T-cell (primary cell): Measurements from ENCODE around the gene NCBP2L. TPM values are rescaled to one million over a fixed set of nuclear protein-coding genes. Genes with fewer than 3 reads are reported as not detected.

ENCODE experiments used
- ATAC-seq, 4 experiments: fragments of 200-7000 bp in 3 of 4; fragments of 150-1000 bp in 1 of 4; cut with Tn5 transposase; replicated peaks in 1 of 4; 1 replicate in 3 of 4; 2 replicates in 1 of 4; pipeline ENCODE4 v1.10.0; 2021; ENCODE audit warnings: moderate library complexity in 3 of 4, mild to moderate bottlenecking in 2 of 4, moderate number of reproducible peaks in 1 of 4
- CTCF ChIA-PET, 2 donors: fragments of 300-600 bp; sonication (Branson Sonifier 250); formaldehyde crosslinking; loops; one replicate each; lab custom pipeline; 2022; ENCODE audit warnings: antibody characterized with exemption in 2 of 2; lab: Charles Lee
- POLR2A ChIA-PET, 2 donors: fragments of 300-600 bp; sonication (Branson Sonifier 250); formaldehyde crosslinking; loops; one replicate each; lab custom pipeline; 2022; ENCODE audit warnings: antibody characterized with exemption in 2 of 2; lab: Charles Lee
- DNase-seq, 35 experiments: peaks; one replicate each; pipeline versions ENCODE4 v3.0.0 to v3.0.0-alpha.2; 2013 to 2023
- H3K27ac ChIP-seq: one replicate; pipeline ENCODE4 v1.5.1; 2013; ENCODE audit warnings: low read length
- H3K27me3 ChIP-seq, 2 experiments: replicated peaks in 1 of 2; 1 replicate in 1 of 2; 2 replicates in 1 of 2; pipeline versions ENCODE4 v1.6.1 to v1.7.0; 2013; ENCODE audit warnings: low read length in 1 of 2, mixed read lengths in 1 of 2; ENCODE audit not compliant: control insufficient read depth in 2 of 2, insufficient read depth in 2 of 2; ENCODE audit errors: extremely low read depth in 1 of 2
- H3K36me3 ChIP-seq, 2 donors: 1 replicate in 1 of 2; 2 replicates in 1 of 2; pipeline versions ENCODE4 v1.6.1 to v1.7.0; 2013; ENCODE audit warnings: low read length in 1 of 2; ENCODE audit not compliant: control insufficient read depth in 2 of 2, insufficient read depth in 1 of 2; ENCODE audit errors: extremely low read depth in 1 of 2
- H3K4me1 ChIP-seq, 2 experiments: 1 replicate in 1 of 2; 2 replicates in 1 of 2; pipeline versions ENCODE4 v1.6.1 to v1.7.0; 2013; ENCODE audit warnings: low read length in 2 of 2, mixed read lengths in 1 of 2; ENCODE audit not compliant: insufficient read depth in 2 of 2, control insufficient read depth in 1 of 2; ENCODE audit errors: extremely low read depth in 1 of 2
- H3K4me3 ChIP-seq, 2 donors: 1 replicate in 1 of 2; 2 replicates in 1 of 2; pipeline versions ENCODE4 v1.5.1 to v1.7.0; 2013; ENCODE audit warnings: mild to moderate bottlenecking in 2 of 2, low read length in 1 of 2, moderate library complexity in 1 of 2; ENCODE audit not compliant: control insufficient read depth in 1 of 2; ENCODE audit errors: extremely low read depth in 1 of 2
- H3K9me3 ChIP-seq: 2 replicates; pipeline ENCODE4 v1.7.0; 2013
- H3K27ac Mint-ChIP-seq, 2 donors: one replicate each; pipeline ENCODE4 v1.8.0; 2020 to 2021; ENCODE audit warnings: mild to moderate bottlenecking in 2 of 2, mixed read lengths in 2 of 2
- H3K27me3 Mint-ChIP-seq, 2 donors: one replicate each; pipeline ENCODE4 v1.8.0; 2021 to 2022; ENCODE audit warnings: mixed read lengths in 2 of 2
- H3K36me3 Mint-ChIP-seq: one replicate; pipeline ENCODE4 v1.8.0; 2021; ENCODE audit warnings: mixed read lengths
- H3K4me1 Mint-ChIP-seq, 3 donors: one replicate each; pipeline ENCODE4 v1.8.0; 2020 to 2022; ENCODE audit warnings: mixed read lengths in 3 of 3, mild to moderate bottlenecking in 1 of 3
- H3K4me3 Mint-ChIP-seq, 3 donors: one replicate each; pipeline ENCODE4 v1.8.0; 2020 to 2022; ENCODE audit warnings: mild to moderate bottlenecking in 3 of 3, mixed read lengths in 3 of 3, moderate library complexity in 3 of 3
- H3K9me3 Mint-ChIP-seq, 3 donors: one replicate each; pipeline ENCODE4 v1.8.0; 2020 to 2022; ENCODE audit warnings: mixed read lengths in 3 of 3
- WGBS: methylation state at CpG from one replicate; pipeline ENCODE4 v1.1.5; 2013; ENCODE audit warnings: missing lambda C conversion rate; ENCODE audit not compliant: insufficient coverage; 5-methylcytosine and 5-hydroxymethylcytosine counted together
- total RNA-seq, 35 experiments: library from RNA in 6 of 35; stranded (reverse) in 6 of 35; fragments of 120-200 nt in 1 of 35; gene quantifications; one replicate each; pipeline versions ENCODE4 v1.2.1 to v1.2.4 and lab custom pipeline; 2013 to 2026

NCBP2L gene
- total RNA-seq, 5 donors from 2014 or later (not counting 1 experiment from before 2014, with no cell fraction given) = not detected

GRCh38 chrX:107755721-107756120, 21.8 kb upstream of the NCBP2L start:
- H3K27ac ChIP-seq = no peak overlapping the region
- H3K9me3 ChIP-seq = no peaks in the 10 kb centered on the region
- Mint-ChIP-seq H3K9me3 (no peaks in the 10 kb centered on the region), H3K36me3 (no peaks in the 10 kb centered on the region), H3K4me3 (no peak overlapping the region), H3K4me1 (peaks cover 16 to 28% (median 24%) of the 10 kb centered on the region in 3 donors), H3K27me3 (no peaks in the 10 kb centered on the region), H3K27ac (no peak overlapping the region)
- POLR2A ChIA-PET = no interaction called here
- no CpG with 5 or more reads among the region's 3 CpGs for WGBS
- H3K36me3 ChIP-seq = no peaks in the 10 kb centered on the region
- H3K27me3 ChIP-seq = no peaks in the 10 kb centered on the region
- DNase-seq (no peak), ATAC-seq (no peak)
- H3K4me1 ChIP-seq = no peaks in the 10 kb centered on the region
- no peak overlapping the region for H3K4me3 ChIP-seq
- CTCF ChIA-PET = no interaction called here

- POLR2A ChIA-PET = interaction anchor here in 1 of 2 donors (0.7 kb wide), 1 partner anchor 747 kb away, joined by 3 read pairs; no protein-coding TSS in a partner anchor
- H3K27me3 ChIP-seq = no peaks in the 10 kb centered on the region
- H3K4me3 Mint-ChIP-seq = no peak overlapping the region
- H3K4me3 ChIP-seq = no peak overlapping the region
- WGBS = no CpG with 5 or more reads among the region's 5 CpGs
- no peak for DNase-seq
- CTCF ChIA-PET = no interaction called here
- H3K27ac ChIP-seq = no peak overlapping the region
- peaks cover 16 to 28% (median 24%) of the 10 kb centered on the region in 3 donors for H3K4me1 Mint-ChIP-seq
- H3K27ac Mint-ChIP-seq = peak overlapping the region in 1 of 2 donors; percentile 13
- H3K4me1 ChIP-seq = no peaks in the 10 kb centered on the region
- ATAC-seq = no peak
- peaks cover 2% of the 10 kb centered on the region for H3K36me3 Mint-ChIP-seq
- H3K27me3 Mint-ChIP-seq = no peaks in the 10 kb centered on the region
- no peaks in the 10 kb centered on the region for H3K36me3 ChIP-seq
- no peaks in the 10 kb centered on the region for H3K9me3 ChIP-seq
- H3K9me3 Mint-ChIP-seq = no peaks in the 10 kb centered on the region
These were observed 19.2 kb upstream of the NCBP2L start for GRCh38 chrX:107758231-107758766.

GRCh38 chrX:107760304-107761077, 17.0 kb upstream of the NCBP2L start:
- no peaks in the 10 kb centered on the region for H3K27me3 Mint-ChIP-seq
- no peak overlapping the region for H3K27ac ChIP-seq
- no peaks in the 10 kb centered on the region for H3K27me3 ChIP-seq
- CTCF ChIA-PET = no interaction called here
- H3K36me3 ChIP-seq = no peaks in the 10 kb centered on the region
- H3K4me3 ChIP-seq = no peak overlapping the region
- H3K4me1 Mint-ChIP-seq = peaks cover 12 to 24% (median 17%) of the 10 kb centered on the region in 3 donors
- no peak overlapping the region for H3K4me3 Mint-ChIP-seq
- no peaks in the 10 kb centered on the region for H3K4me1 ChIP-seq
- POLR2A ChIA-PET = no interaction called here
- no peaks in the 10 kb centered on the region for H3K9me3 Mint-ChIP-seq
- H3K27ac Mint-ChIP-seq = no peak overlapping the region
- DNase-seq (no peak), ATAC-seq (no peak)
- 100% methylated on average over 1 of the region's 5 CpGs for WGBS
- H3K36me3 Mint-ChIP-seq = peaks cover 2% of the 10 kb centered on the region
- no peaks in the 10 kb centered on the region for H3K9me3 ChIP-seq

- WGBS = 100% methylated on average over 1 of the region's 1 CpG
- Mint-ChIP-seq H3K9me3 (no peaks in the 10 kb centered on the region), H3K4me3 (no peak overlapping the region), H3K4me1 (peaks cover 0 to 3% (median 0%) of the 10 kb centered on the region in 3 donors), H3K27ac (no peak overlapping the region), H3K36me3 (peaks cover 2% of the 10 kb centered on the region), H3K27me3 (peaks cover 0 to 6% of the 10 kb centered on the region in 2 donors)
- ATAC-seq (no peak), DNase-seq (no peak)
- Histone ChIP-seq H3K27ac (no peak overlapping the region), H3K36me3 (no peaks in the 10 kb centered on the region), H3K4me3 (no peak overlapping the region), H3K9me3 (no peaks in the 10 kb centered on the region), H3K27me3 (no peaks in the 10 kb centered on the region), H3K4me1 (no peaks in the 10 kb centered on the region)
- ChIA-PET POLR2A (no interaction called here), CTCF (interaction anchor here in 1 of 2 donors (0.6 to 0.9 kb wide), 2 partner anchors 45 to 49 kb away, joined by 3 to 4 read pairs; no protein-coding TSS in a partner anchor)
These were observed 13.9 kb upstream of the NCBP2L start for GRCh38 chrX:107763647-107764046.

GRCh38 chrX:107764845-107765608, 12.5 kb upstream of the NCBP2L start:
- DNase-seq = no peak
- no peaks in the 10 kb centered on the region for H3K9me3 Mint-ChIP-seq
- no peak overlapping the region for H3K4me3 Mint-ChIP-seq
- H3K27me3 Mint-ChIP-seq = peaks cover 0 to 7% of the 10 kb centered on the region in 2 donors
- no peaks in the 10 kb centered on the region for H3K36me3 ChIP-seq
- no peak for ATAC-seq
- H3K27me3 ChIP-seq = no peaks in the 10 kb centered on the region
- POLR2A ChIA-PET = no interaction called here
- no peak overlapping the region for H3K4me3 ChIP-seq
- H3K27ac ChIP-seq = no peak overlapping the region
- peaks cover 0 to 5% (median 5%) of the 10 kb centered on the region in 3 donors for H3K4me1 Mint-ChIP-seq
- H3K4me1 ChIP-seq = no peaks in the 10 kb centered on the region
- H3K27ac Mint-ChIP-seq = no peak overlapping the region
- H3K9me3 ChIP-seq = no peaks in the 10 kb centered on the region
- H3K36me3 Mint-ChIP-seq = peaks cover 2% of the 10 kb centered on the region
- no CpG with 5 or more reads among the region's 11 CpGs for WGBS
- CTCF ChIA-PET = no interaction called here

- H3K27me3 ChIP-seq = no peaks in the 10 kb centered on the region
- Mint-ChIP-seq H3K4me1 (peaks cover 0 to 6% (median 5%) of the 10 kb centered on the region in 3 donors), H3K27ac (no peak overlapping the region), H3K9me3 (no peaks in the 10 kb centered on the region), H3K4me3 (no peak overlapping the region), H3K36me3 (peaks cover 2% of the 10 kb centered on the region), H3K27me3 (peaks cover 0 to 7% of the 10 kb centered on the region in 2 donors)
- 0% methylated on average over 1 of the region's 8 CpGs for WGBS
- H3K4me1 ChIP-seq = no peaks in the 10 kb centered on the region
- H3K4me3 ChIP-seq = no peak overlapping the region
- H3K9me3 ChIP-seq = no peaks in the 10 kb centered on the region
- ATAC-seq = no peak
- POLR2A ChIA-PET = interaction anchor here in 1 of 2 donors (0.8 to 1.1 kb wide), 2 partner anchors 9 to 57 kb away, joined by 3 to 4 read pairs; partner anchors contain the start of gene TSC22D3
- CTCF ChIA-PET = interaction anchor here in 1 of 2 donors (1.0 kb wide), 2 partner anchors 12 to 103 kb away, joined by 4 to 6 read pairs; no protein-coding TSS in a partner anchor
- H3K36me3 ChIP-seq = no peaks in the 10 kb centered on the region
- no peak overlapping the region for H3K27ac ChIP-seq
- DNase-seq = no peak
These were observed 10.9 kb upstream of the NCBP2L start for GRCh38 chrX:107766470-107767150.
